Muscle layer of duodenum (tissue), 2 donors: ENCODE data around the gene OTUB1.
A peak's percentile ranks its signal among the peaks of the same experiment; 100 is the strongest.

ENCODE experiments used
- H3K27ac ChIP-seq: one replicate; pipeline ENCODE4 v1.7.0; 2013; ENCODE audit warnings: mild to moderate bottlenecking, low read length
- H3K27me3 ChIP-seq: one replicate; pipeline ENCODE4 v1.7.0; 2013; ENCODE audit warnings: low read depth, mild to moderate bottlenecking, control low read depth, low read length
- H3K36me3 ChIP-seq, 2 donors: one replicate each; pipeline ENCODE4 v1.7.0; 2013; ENCODE audit warnings: low read length in 2 of 2, control low read depth in 1 of 2, mild to moderate bottlenecking in 1 of 2; ENCODE audit not compliant: insufficient read depth in 2 of 2, control insufficient read depth in 1 of 2
- H3K4me1 ChIP-seq, 2 donors: one replicate each; pipeline ENCODE4 v1.7.0; 2013; ENCODE audit warnings: low read length in 2 of 2, mild to moderate bottlenecking in 2 of 2, control low read depth in 1 of 2, moderate library complexity in 1 of 2; ENCODE audit not compliant: insufficient read depth in 2 of 2, control insufficient read depth in 1 of 2
- H3K4me3 ChIP-seq, 2 donors: one replicate each; pipeline ENCODE4 v1.7.0; 2013; ENCODE audit warnings: low read length in 2 of 2, low read depth in 1 of 2, mild to moderate bottlenecking in 1 of 2
- H3K9me3 ChIP-seq, 2 donors: one replicate each; pipeline ENCODE4 v1.7.0; 2013; ENCODE audit warnings: low read length in 2 of 2, control low read depth in 1 of 2, mild to moderate bottlenecking in 1 of 2; ENCODE audit not compliant: control insufficient read depth in 1 of 2
- donor health status: healthy.

OTUB1 gene

DNA sequence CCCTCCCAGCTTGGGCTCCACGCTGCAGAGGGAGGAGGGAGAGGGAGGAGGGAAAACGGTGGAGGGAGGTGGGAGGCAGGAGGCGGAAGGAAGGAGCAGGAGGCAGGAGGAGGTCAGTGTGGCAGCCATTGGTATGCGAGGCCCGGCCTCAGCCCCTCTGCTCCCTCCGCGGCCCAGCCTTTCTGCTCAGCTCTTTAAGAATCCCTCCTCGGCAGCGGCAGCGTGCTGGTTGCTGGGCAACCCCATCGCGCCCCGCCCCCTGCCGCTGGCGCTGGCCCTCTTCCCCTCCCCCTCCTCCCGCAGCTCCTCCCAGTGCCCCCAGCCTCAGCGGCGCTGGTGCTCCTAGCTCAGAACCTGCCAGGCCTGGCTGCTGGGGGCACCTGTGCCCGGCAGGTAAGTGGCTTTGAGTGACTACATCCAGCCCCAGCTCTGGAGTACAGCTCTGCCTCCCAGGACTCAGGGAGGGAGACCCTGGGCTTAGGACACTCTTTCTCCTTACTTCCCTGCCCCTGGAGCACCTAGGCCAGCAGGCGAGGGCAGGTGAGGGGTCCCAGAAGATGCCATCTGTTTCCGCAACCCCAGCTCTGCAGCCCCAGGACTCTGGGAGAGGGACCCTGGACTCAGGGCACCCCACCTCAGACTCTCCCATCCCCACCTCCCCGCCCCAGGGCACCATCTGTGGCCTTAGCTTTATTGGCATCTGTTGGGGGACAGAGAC, 42.3 kb downstream of the OTUB1 start:
- Histone ChIP-seq H3K36me3 (no peaks in the 10 kb centered on the region), H3K27ac (no peak overlapping the region), H3K27me3 (no peaks in the 10 kb centered on the region), H3K9me3 (no peaks in the 10 kb centered on the region), H3K4me1 (peaks cover 0 to 8% of the 10 kb centered on the region in 2 donors), H3K4me3 (no peak overlapping the region)

DNA sequence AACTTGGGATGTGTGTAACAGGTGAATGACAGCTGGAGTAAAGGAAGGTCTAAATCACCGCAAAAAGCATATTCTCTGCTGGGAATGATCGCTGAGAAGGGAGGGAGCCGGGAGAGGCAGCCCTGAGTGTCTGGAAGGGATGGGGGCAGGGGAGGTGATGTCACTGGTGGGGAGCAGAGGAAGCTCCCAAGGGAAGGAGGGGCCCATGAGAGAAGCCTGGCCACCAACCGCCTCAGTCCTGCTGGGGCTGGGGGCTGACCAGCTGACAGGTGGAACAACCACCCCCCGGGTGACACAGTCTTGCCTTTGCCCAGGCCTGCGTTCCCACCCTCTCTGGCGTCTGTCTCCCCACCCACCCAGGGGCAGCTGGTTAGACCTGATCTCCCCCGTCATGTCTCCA, 43.5 kb downstream of the OTUB1 start:
- no peak overlapping the region for H3K4me3 ChIP-seq
- no peaks in the 10 kb centered on the region for H3K9me3 ChIP-seq
- no peaks in the 10 kb centered on the region for H3K36me3 ChIP-seq
- peaks cover 0 to 9% of the 10 kb centered on the region in 2 donors for H3K4me1 ChIP-seq
- no peak overlapping the region for H3K27ac ChIP-seq
- H3K27me3 ChIP-seq, result peaks cover 6% of the 10 kb centered on the region

DNA sequence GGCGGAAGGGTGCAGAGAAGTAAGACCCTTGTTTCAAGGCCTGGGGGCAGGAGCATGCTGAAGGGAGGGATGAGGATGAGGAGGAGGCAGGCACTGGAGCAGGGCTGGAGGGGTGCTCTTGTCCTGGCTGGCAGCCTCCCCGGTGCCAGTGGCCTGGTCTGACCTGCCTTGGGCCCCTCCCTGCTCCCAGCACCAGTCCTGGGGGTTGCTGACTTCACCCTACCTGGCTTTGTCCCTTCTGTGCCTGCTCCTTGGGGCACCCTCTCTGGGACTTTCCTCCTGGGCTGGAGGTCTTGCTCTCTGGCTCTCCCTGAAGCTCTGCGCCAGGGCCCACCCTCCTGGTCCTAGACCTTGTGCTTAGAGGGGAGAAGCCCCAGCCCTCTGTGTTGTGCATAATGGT, 44.8 kb downstream of the OTUB1 start:
- Histone ChIP-seq H3K4me1 (peaks cover 0 to 15% of the 10 kb centered on the region in 2 donors), H3K27me3 (peaks cover 11% of the 10 kb centered on the region), H3K36me3 (no peaks in the 10 kb centered on the region), H3K4me3 (no peak overlapping the region), H3K27ac (no peak overlapping the region), H3K9me3 (no peaks in the 10 kb centered on the region)

DNA sequence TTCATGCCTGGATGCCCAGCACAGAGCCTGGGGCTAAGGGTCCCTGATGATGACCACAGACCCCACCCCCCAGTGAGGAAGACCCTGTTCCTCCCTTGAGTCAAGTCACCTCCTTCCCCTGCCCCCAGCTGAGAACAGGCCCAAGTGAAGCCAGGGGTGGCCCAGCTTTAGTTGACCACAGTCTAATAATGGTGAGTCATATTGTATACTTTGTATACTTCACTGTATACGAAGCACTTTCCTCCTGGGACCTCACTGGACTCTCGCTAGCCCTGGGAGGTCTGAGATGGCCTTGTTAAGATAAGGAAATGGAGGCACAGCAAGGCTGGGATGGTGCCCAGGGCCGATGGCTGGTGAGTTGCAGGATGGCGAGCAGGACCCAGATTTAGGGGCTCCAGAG, 45.8 kb downstream of the OTUB1 start:
- Histone ChIP-seq H3K27me3 (peaks cover 14% of the 10 kb centered on the region), H3K4me3 (no peak overlapping the region), H3K36me3 (no peaks in the 10 kb centered on the region), H3K27ac (no peak overlapping the region), H3K4me1 (peaks cover 0 to 26% of the 10 kb centered on the region in 2 donors), H3K9me3 (no peaks in the 10 kb centered on the region)

DNA sequence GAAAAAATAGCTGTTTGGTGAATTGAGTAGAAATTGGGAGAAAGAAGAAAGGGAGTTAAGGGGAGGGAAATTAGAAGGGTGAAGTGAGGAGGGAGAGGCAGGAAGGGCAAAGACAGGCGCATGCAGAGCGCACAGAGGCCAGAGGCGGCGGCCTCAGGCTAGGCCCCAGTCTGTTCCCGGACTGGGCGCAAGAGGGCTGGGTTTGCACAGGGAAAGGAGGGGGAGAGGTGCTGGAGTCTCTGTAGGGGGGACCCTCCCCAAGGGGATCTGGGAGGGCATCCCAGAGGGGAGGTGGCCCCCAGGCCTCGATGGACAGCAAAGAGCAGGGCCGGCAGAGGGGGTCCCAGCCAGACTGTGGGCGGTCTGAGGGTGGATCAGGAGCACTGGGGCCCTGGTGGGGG, 48.2 kb downstream of the OTUB1 start:
- H3K27me3 ChIP-seq, result peaks cover 14% of the 10 kb centered on the region

DNA sequence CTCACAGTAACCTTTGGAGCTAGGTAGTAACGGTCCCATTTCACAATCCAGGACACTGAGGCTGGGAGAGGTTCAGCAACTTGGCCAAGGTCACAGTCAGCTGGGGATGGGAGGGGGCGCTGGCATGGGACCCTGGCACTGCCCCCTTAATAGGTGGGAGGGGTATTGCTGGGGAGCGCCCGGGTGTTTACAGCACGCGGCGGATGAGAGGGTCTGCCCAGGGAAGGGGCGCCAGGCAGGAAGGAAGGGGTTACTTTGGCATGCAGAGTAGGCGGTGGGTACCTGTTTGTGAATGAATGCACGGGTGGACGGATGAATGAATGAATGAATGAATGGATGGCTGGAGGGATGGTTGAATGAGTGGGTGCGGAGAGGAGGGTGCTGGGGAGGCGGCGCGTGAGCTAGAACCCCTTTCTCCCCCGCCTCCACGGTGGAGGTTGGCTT, 48.9 kb downstream of the OTUB1 start:
- Histone ChIP-seq H3K27ac (no peak overlapping the region), H3K27me3 (peaks cover 14% of the 10 kb centered on the region), H3K9me3 (no peaks in the 10 kb centered on the region), H3K36me3 (no peaks in the 10 kb centered on the region), H3K4me1 (peaks cover 0 to 18% of the 10 kb centered on the region in 2 donors), H3K4me3 (peak overlapping the region in 1 of 2 donors; percentile 35)

More for the DNA sequence above, 48.2 kb downstream of the OTUB1 start:
- Histone ChIP-seq H3K36me3 (no peaks in the 10 kb centered on the region), H3K4me3 (no peak overlapping the region), H3K9me3 (no peaks in the 10 kb centered on the region), H3K27ac (no peak overlapping the region), H3K4me1 (peaks cover 0 to 18% of the 10 kb centered on the region in 2 donors)

DNA sequence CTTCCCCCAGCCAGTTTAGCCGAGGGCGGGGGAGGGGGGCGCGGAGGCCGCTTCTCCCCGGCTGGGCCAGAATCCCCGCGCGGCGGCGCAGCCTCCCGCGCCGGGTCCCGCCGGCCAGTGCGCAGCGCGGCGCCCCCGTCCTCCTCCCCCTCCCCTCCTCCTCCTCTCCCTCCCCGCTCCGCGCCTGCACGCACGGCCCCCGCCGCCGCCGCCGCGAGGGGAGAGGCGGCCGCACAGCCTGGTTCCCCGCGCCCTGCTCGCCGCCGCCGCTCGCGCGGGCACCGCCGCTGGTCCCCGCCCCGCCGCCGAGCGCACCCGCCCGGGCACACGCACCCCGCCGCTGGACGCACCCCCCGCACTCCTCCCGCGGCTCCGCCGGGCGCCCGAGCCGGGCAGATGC, 49.3 kb downstream of the OTUB1 start, which contains the start of gene FLRT1:
Gene FLRT1 (plus strand): TSS at position 356 of the 400 bp plus-strand sequence. CDS start 80,337 bp downstream, outside the sequence.
- no peak within 1 kb of the TSS for H3K27ac ChIP-seq
- H3K36me3 ChIP-seq, result no peaks in the 10 kb centered on the region
- H3K9me3 ChIP-seq, result no peaks in the 10 kb centered on the region
- H3K27me3 ChIP-seq, result peaks cover 14% of the 10 kb centered on the region
- peak within 1 kb of the TSS in 1 of 2 donors; percentile 80 for H3K4me3 ChIP-seq
- H3K4me1 ChIP-seq, result peaks cover 0 to 18% of the 10 kb centered on the region in 2 donors

DNA sequence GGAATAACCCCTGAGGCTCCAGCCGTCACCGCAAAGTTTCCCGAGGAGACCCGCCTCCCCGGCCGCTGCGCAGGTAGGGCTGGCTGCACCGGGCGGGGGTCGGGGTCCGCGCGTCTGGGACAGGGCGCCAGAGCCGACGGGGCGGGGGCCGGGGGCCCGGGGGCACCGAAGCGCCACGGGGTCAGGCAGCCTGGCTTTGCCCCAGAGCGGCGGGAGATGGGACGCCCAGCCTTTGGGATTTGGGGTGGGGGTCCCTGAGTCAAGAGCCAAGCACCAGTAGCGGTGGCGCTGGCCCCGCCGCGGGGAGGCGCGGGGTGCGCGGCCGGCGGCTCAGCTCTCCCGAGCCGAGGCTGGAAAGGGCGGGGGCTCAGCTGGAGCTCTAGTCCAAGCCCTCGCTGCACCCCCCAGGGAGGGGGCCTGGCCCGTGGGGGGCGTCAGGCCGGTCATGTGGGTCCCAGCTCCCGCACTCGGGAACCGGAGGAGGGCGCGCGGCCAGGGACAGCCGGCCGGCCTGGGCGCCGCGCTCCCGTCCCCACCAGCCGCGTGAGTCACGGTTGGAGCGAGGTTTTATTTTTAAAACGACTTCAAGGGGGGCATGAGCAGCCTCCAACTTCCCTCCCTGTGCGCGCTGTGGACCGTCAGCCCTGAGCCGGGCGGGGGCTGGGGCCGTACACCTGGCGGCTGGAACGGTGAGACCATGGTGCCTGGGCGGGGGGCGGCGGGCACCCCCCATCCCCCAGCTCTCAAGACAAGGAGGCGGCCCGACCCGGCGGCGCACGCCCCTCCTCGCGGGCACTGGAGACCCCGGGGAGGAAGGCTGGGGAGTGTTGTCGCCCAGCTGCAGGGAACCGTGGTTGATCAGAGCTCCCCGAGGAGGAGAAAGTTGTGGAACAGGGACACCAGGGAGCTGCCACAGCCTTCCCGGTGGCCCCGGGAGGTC, 50.1 kb downstream of the OTUB1 start:
- Histone ChIP-seq H3K4me3 (peak overlapping the region in 1 of 2 donors; percentile 80), H3K4me1 (peaks cover 0 to 21% of the 10 kb centered on the region in 2 donors), H3K36me3 (no peaks in the 10 kb centered on the region), H3K9me3 (no peaks in the 10 kb centered on the region), H3K27ac (no peak overlapping the region), H3K27me3 (peaks cover 14% of the 10 kb centered on the region)

DNA sequence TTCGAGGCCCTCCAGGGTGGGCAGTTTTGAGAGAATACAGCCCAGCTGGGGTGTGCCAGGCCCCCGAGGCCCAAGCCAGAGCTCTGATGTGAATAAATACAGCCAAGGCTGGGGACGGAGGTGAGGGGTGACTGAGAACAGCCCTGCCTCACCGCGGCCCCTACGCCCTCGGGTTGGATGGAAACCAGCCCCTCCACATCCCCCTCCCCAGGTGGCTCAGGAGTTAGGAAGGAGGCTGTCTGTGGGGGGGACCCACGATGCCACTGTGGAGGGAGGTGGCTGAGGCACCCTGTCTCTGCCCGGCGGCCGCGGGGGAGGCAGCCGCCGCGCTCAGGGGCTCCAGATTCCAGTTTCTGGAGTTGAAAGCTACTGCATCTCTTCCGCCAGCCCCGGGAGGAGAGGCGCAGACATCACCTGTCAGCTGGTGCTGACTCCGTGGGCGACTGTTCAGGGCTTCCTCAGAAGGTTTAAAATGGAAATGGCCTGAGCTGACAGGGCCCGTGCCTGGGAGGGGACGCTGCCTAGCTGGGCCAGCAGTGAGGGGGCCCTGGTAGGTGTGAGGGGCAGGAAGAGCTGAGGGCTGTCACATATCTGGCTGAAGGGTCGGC, 50.9 kb downstream of the OTUB1 start:
- H3K27ac ChIP-seq, result no peak overlapping the region
- H3K4me1 ChIP-seq, result peaks cover 0 to 23% of the 10 kb centered on the region in 2 donors
- no peaks in the 10 kb centered on the region for H3K9me3 ChIP-seq
- H3K27me3 ChIP-seq, result peaks cover 14% of the 10 kb centered on the region
- peak overlapping the region in 1 of 2 donors; percentile 80 for H3K4me3 ChIP-seq
- H3K36me3 ChIP-seq, result no peaks in the 10 kb centered on the region

DNA sequence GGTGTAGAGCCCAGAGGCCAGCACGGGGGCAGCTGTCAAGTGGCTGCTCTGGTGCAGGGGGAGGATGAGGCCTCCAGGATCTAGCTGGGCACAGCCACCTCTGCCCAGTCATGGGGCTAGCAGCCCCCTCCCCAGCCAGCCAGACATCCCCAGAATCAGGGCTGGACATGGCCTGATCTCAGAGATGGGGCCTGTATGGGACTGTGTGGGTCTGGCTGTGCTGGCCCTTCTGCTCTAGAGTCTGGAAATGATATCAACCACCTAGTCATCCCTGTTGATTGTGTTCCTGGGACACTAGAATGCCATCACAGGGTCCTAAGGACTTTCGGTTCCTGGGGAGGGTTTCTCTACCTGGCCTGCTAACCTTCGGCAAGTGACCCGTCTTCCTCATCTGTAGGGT, 52.3 kb downstream of the OTUB1 start:
- Histone ChIP-seq H3K36me3 (no peaks in the 10 kb centered on the region), H3K9me3 (no peaks in the 10 kb centered on the region), H3K4me3 (no peak overlapping the region), H3K4me1 (peaks cover 0 to 23% of the 10 kb centered on the region in 2 donors), H3K27ac (no peak overlapping the region), H3K27me3 (peaks cover 14% of the 10 kb centered on the region)
